HepG2 (cell line): ENCODE results near the gene BRAT1. TPM values are rescaled to one million over a fixed set of nuclear protein-coding genes. Genes with fewer than 3 reads are reported as not detected.
"Not testable (repeated sequence)": the region's sequence is repeated elsewhere in the genome, so short reads cannot be mapped to it uniquely, and the experiment has no call there.

ENCODE experiments used
- ATAC-seq: fragments of 200-7000 bp; cut with Tn5 transposase; 3 replicates; pipeline ENCODE4 v1.9.1; 2020; ENCODE audit warnings: mild to moderate bottlenecking, moderate library complexity
- BruUV-seq: library from RNA; stranded (reverse); fragments of 400-500 nt; replicated peaks from 2 replicates; lab custom pipeline; 2021; lab: Mats Ljungman, UMichigan
- CTCF ChIA-PET: fragments of 300-600 bp; formaldehyde crosslinking; extraction: SDS; loops from one replicate; lab custom pipeline; 2021; ENCODE audit warnings: low total read pairs, inconsistent platforms, low intra/inter-chr PET ratio; lab: Yijun Ruan, JAX
- POLR2A ChIA-PET: fragments of 350-600 bp; sonication (Branson Sonifier 250); formaldehyde crosslinking; loops from one replicate; lab custom pipeline; 2020; ENCODE audit warnings: antibody characterized with exemption, inconsistent platforms; lab: Yijun Ruan, JAX
- DNase-seq: peaks from one replicate; pipeline ENCODE4 v3.0.0-alpha.2; 2015; ENCODE audit warnings: low spot score
- FAIRE-seq: peaks from 3 replicates; lab custom pipeline; 2011; peaks lifted over from hg19 to GRCh38; lab: Jason Lieb, UNC
- H2AFZ ChIP-seq: one replicate; pipeline ENCODE4 v1.6.1; 2011; ENCODE audit warnings: low read length, inconsistent platforms
- H3K27ac ChIP-seq: fragments of 300-600 bp; 3 replicates; pipeline ENCODE4 v1.8.0; 2011; ENCODE audit warnings: mixed run types, mild to moderate bottlenecking, mixed read lengths, low read length, inconsistent platforms; ENCODE audit not compliant: insufficient read depth; ENCODE audit errors: extremely low read length
- H3K27me3 ChIP-seq, 2 experiments: fragments of 200-600 bp in 1 of 2; 2 replicates in 1 of 2; 3 replicates in 1 of 2; pipeline versions ENCODE4 v1.6.0 to v1.8.0; 2011; ENCODE audit warnings: low read length in 2 of 2, mild to moderate bottlenecking in 2 of 2, moderate library complexity in 2 of 2, inconsistent platforms in 1 of 2; ENCODE audit not compliant: insufficient read depth in 2 of 2, control insufficient read depth in 1 of 2
- H3K36me3 ChIP-seq, 2 experiments: fragments of 200-600 bp in 1 of 2; replicated peaks in 1 of 2; 2 replicates in 1 of 2; 3 replicates in 1 of 2; pipeline versions ENCODE4 v1.5.1 to v1.8.0; 2011; ENCODE audit warnings: low read length in 2 of 2, inconsistent platforms in 1 of 2; ENCODE audit not compliant: insufficient read depth in 2 of 2, control insufficient read depth in 1 of 2
- H3K4me1 ChIP-seq: 2 replicates; pipeline ENCODE4 v1.5.1; 2012; ENCODE audit warnings: low read length, inconsistent platforms; ENCODE audit not compliant: insufficient read depth
- H3K4me2 ChIP-seq: 2 replicates; pipeline ENCODE4 v1.6.0; 2011; ENCODE audit warnings: low read depth, low read length, inconsistent platforms
- H3K4me3 ChIP-seq, 3 experiments: fragments of 200-600 bp in 1 of 3; sonication (generic), shearing (Covaris generic) in 1 of 3; replicated peaks in 1 of 3; 2 replicates each; pipeline ENCODE4 v1.5.1; 2011 to 2016; ENCODE audit warnings: low read length in 3 of 3, inconsistent platforms in 2 of 3, low read depth in 2 of 3, mild to moderate bottlenecking in 2 of 3, control low read depth in 1 of 3, mixed read lengths in 1 of 3; ENCODE audit not compliant: insufficient read depth in 1 of 3
- H3K79me2 ChIP-seq: one replicate; pipeline ENCODE4 v1.6.1; 2011; ENCODE audit warnings: low read length, inconsistent platforms; ENCODE audit not compliant: insufficient read depth
- H3K9ac ChIP-seq: 2 replicates; pipeline ENCODE4 v1.6.0; 2011; ENCODE audit warnings: mild to moderate bottlenecking, low read depth, low read length, inconsistent platforms; ENCODE audit not compliant: insufficient read depth
- H3K9me3 ChIP-seq: 2 replicates; pipeline ENCODE4 v1.5.1; 2012; ENCODE audit warnings: mild to moderate bottlenecking, low read length
- H4K20me1 ChIP-seq: 2 replicates; pipeline ENCODE4 v1.6.0; 2011; ENCODE audit warnings: inconsistent platforms, mild to moderate bottlenecking, low read length, moderate library complexity; ENCODE audit not compliant: insufficient read depth
- ASH2L ChIP-seq: fragments of 300-600, 200-600 bp; sonication (generic); IDR thresholded peaks from 2 replicates; pipeline ENCODE4 v1.7.0; 2017; ENCODE audit warnings: low read depth, mild to moderate bottlenecking, moderate library complexity, mixed read lengths, low read length; ENCODE audit not compliant: insufficient read length
- MYC ChIP-seq: sonication (generic); formaldehyde crosslinking; IDR thresholded peaks from 2 replicates; pipeline ENCODE4 v1.9.0; 2021; ENCODE audit warnings: missing genetic modification reagents, borderline replicate concordance
- REPIN1 ChIP-seq: sonication (generic); formaldehyde crosslinking; IDR thresholded peaks from 2 replicates; pipeline ENCODE4 v1.8.0; 2022; ENCODE audit warnings: missing genetic modification reagents, low read depth, mild to moderate bottlenecking, borderline replicate concordance
- TOPORS ChIP-seq: sonication (generic); formaldehyde crosslinking; IDR thresholded peaks from 2 replicates; pipeline ENCODE4 v1.8.0; 2023; ENCODE audit warnings: mild to moderate bottlenecking, missing genetic modification reagents
- ZNF713 ChIP-seq: sonication (generic); formaldehyde crosslinking; IDR thresholded peaks from 2 replicates; pipeline ENCODE4 v1.4.0; 2020; ENCODE audit warnings: mild to moderate bottlenecking, missing genetic modification reagents
- ZNF790 ChIP-seq: sonication (generic); formaldehyde crosslinking; IDR thresholded peaks from 2 replicates; pipeline ENCODE4 v1.8.0; 2022; ENCODE audit warnings: missing genetic modification reagents, mild to moderate bottlenecking, borderline replicate concordance
- ZNF879 ChIP-seq: sonication (generic); formaldehyde crosslinking; IDR thresholded peaks from 2 replicates; pipeline ENCODE4 v1.8.1; 2023; ENCODE audit warnings: missing genetic modification reagents
- WGBS: methylation state at CpG from one replicate; pipeline ENCODE4 v1.1.6; 2017; ENCODE audit warnings: low lambda C conversion rate; 5-methylcytosine and 5-hydroxymethylcytosine counted together
- in situ Hi-C: cut with HindIII; loops from 2 replicates; pipeline ENCODE4 v1.10.0; 2017; ENCODE audit warnings: low pct_unique_long_range_greater_than_20kb; ENCODE audit not compliant: extremely low pct_ligation_motif_present
- intact Hi-C: fragments of 100-400 bp; cut with micrococcal nuclease; formaldehyde crosslinking; loops from one replicate; pipeline ENCODE4 v1.10.0; 2022; ENCODE audit not compliant: unreplicated experiment
- polyA plus RNA-seq, 8 experiments: library from polyadenylated mRNA; depleted of rRNA in 3 of 8; stranded (reverse) in 7 of 8; unstranded in 1 of 8; fragments of >200 nt; fragmentation: Illumina TruSeq in 4 of 8; extraction: Trizol in 4 of 8; gene quantifications; 2 replicates each; pipeline versions ENCODE4 v1.2.1 to v1.2.3, GENCODE V29; 2011 to 2016; ENCODE audit warnings: low read depth in 4 of 8, missing spikeins in 1 of 8, mixed read lengths in 1 of 8; ENCODE audit not compliant: insufficient read depth in 1 of 8
- total RNA-seq, 5 experiments: library from RNA; depleted of rRNA; stranded (reverse); fragments of >200 nt; fragmentation: Illumina TruSeq; extraction: Trizol; gene quantifications; 2 replicates each; pipeline ENCODE4 v1.2.3, GENCODE V29; 2016; ENCODE audit warnings: low read depth in 1 of 5
- TF ChIP-seq, protein P1 (sequence below): sonication (generic); formaldehyde crosslinking; conservative IDR thresholded peaks from 2 replicates; pipeline ENCODE4 v1.8.0; 2022; ENCODE audit warnings: low read depth, missing genetic modification reagents
- TF ChIP-seq, protein P2 (sequence below): sonication (generic); formaldehyde crosslinking; IDR thresholded peaks from 2 replicates; pipeline ENCODE4 v1.4.0; 2020; ENCODE audit warnings: missing genetic modification reagents, borderline replicate concordance

The BRAT1 gene
- total and polyA plus RNA-seq, 2 of the 13 experiments (the other 11 are each of a cell fraction or from before 2014, with no cell fraction given) = 10.2 to 20.3 TPM

DNA sequence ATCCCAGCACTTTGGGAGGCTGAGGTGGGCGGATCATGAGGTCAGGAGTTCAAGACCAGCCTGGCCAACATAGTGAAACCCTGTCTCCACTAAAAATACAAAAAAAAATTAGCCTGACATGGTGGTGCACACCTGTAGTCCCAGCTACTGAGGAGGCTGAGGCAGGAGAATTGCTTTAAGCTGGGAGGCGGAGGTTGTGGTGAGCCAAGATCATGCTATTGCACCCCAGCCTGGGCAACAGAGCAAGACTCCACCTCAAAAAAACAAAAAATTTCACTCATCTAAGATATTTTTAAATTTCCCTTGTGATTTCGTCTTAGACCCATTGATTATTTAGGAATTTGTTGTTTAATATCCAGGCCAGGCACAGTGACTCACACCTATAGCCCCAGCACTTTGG lies 8.6 kb upstream of the BRAT1 start:
- H3K27me3 ChIP-seq, DNase-seq, H3K36me3 ChIP-seq, H3K4me2 ChIP-seq, H2AFZ ChIP-seq, H3K9me3 ChIP-seq, FAIRE-seq, H3K79me2 ChIP-seq, H3K9ac ChIP-seq, H3K27ac ChIP-seq, ATAC-seq, POLR2A ChIA-PET, H4K20me1 ChIP-seq, H3K4me3 ChIP-seq, BruUV-seq, CTCF ChIA-PET: not testable (repeated sequence)
- in situ Hi-C loops = loop anchor here (10.0 kb wide), 1 partner anchor 81 kb away; no protein-coding TSS in a partner anchor
- intact Hi-C loops = loop anchor here (10.0 kb wide), 1 partner anchor 89 kb away; the partner anchor contains the start of gene GRIFIN
- peaks cover 26% of the 10 kb centered on the region for H3K4me1 ChIP-seq
- WGBS = 95% methylated on average over 3 of the region's 3 CpGs

DNA sequence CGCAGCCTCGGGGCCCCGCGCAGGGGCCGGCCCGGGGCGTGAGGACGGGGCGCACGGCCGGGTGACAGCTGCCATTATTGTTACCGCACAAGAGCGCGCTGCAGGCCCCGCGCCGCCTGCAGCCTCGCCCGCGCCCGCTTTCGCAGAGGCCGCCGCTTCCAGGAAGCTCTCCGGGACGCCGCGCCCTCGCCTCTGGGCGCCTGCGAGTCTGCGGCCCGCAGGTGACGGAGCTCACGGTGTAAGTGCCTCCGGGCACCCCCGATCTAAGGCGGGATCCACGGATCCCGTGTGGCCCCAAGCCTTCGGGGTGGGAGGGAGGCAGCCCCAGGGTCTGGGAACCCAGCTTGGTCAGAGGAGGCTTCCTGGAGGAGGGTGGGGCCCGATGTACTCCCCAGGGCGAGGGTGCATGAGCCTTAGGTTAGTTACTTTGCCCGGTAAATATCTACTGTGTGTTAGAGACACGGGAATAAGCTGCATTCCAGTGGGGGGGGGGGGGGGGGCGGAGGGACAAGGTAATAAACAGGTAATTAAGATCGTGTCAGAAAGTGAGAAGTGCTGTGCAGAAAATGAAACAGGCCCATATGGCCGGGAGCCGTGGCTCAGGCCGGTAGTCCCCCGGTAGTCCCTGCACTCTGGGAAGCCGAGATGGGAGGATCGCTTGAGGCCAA lies 4.1 kb upstream of the BRAT1 start:
- Histone ChIP-seq H3K9me3 (no peaks in the 10 kb centered on the region), H3K4me1 (peaks cover 31% of the 10 kb centered on the region), H3K27ac (peak overlapping the region; percentile 54), H3K9ac (peak overlapping the region; percentile 72), H3K79me2 (peaks cover 7% of the 10 kb centered on the region), H4K20me1 (no peaks in the 10 kb centered on the region), H3K4me3 (peak overlapping the region; percentile 74 to 93 (median 84)), H3K27me3 (no peaks in the 10 kb centered on the region), H3K36me3 (no peaks in the 10 kb centered on the region), H2AFZ (no peak overlapping the region), H3K4me2 (peak overlapping the region; percentile 98)
- ATAC-seq (peak; percentile 1), FAIRE-seq (no peak), DNase-seq (no peak)
- in situ Hi-C loops (no loop called here), intact Hi-C loops (loop anchor here (5.0 kb wide), 1 partner anchor 63 kb away; no protein-coding TSS in a partner anchor)
- CTCF ChIA-PET = no interaction called here
- 3% methylated on average over 11 of the region's 53 CpGs for WGBS
- POLR2A ChIA-PET = interaction anchor here (0.6 to 0.8 kb wide), 2 partner anchors 71 to 75 kb away, joined by 4 read pairs; no protein-coding TSS in a partner anchor
- no TSS peak for BruUV-seq
- TF ChIP-seq ZNF713 (CRISPR knock-in tag) (no peak), REPIN1 (CRISPR knock-in tag) (0 out of 2 replicates have a peak, but pooled peaks have one; percentile 20), ASH2L (peak; percentile 26), ZNF879 (no peak), TOPORS (CRISPR knock-in tag) (peak; percentile 64; the same call in 1 of the 2 replicates), MYC (CRISPR knock-in tag) (peak; percentile 6; the same call in 1 of the 2 replicates), ZNF790 (CRISPR knock-in tag) (peak; percentile 25; the same call in 1 of the 2 replicates)
- TF ChIP-seq, protein P1, sequence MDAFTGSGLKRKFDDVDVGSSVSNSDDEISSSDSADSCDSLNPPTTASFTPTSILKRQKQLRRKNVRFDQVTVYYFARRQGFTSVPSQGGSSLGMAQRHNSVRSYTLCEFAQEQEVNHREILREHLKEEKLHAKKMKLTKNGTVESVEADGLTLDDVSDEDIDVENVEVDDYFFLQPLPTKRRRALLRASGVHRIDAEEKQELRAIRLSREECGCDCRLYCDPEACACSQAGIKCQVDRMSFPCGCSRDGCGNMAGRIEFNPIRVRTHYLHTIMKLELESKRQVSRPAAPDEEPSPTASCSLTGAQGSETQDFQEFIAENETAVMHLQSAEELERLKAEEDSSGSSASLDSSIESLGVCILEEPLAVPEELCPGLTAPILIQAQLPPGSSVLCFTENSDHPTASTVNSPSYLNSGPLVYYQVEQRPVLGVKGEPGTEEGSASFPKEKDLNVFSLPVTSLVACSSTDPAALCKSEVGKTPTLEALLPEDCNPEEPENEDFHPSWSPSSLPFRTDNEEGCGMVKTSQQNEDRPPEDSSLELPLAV = no peak
- TF ChIP-seq, protein P2, sequence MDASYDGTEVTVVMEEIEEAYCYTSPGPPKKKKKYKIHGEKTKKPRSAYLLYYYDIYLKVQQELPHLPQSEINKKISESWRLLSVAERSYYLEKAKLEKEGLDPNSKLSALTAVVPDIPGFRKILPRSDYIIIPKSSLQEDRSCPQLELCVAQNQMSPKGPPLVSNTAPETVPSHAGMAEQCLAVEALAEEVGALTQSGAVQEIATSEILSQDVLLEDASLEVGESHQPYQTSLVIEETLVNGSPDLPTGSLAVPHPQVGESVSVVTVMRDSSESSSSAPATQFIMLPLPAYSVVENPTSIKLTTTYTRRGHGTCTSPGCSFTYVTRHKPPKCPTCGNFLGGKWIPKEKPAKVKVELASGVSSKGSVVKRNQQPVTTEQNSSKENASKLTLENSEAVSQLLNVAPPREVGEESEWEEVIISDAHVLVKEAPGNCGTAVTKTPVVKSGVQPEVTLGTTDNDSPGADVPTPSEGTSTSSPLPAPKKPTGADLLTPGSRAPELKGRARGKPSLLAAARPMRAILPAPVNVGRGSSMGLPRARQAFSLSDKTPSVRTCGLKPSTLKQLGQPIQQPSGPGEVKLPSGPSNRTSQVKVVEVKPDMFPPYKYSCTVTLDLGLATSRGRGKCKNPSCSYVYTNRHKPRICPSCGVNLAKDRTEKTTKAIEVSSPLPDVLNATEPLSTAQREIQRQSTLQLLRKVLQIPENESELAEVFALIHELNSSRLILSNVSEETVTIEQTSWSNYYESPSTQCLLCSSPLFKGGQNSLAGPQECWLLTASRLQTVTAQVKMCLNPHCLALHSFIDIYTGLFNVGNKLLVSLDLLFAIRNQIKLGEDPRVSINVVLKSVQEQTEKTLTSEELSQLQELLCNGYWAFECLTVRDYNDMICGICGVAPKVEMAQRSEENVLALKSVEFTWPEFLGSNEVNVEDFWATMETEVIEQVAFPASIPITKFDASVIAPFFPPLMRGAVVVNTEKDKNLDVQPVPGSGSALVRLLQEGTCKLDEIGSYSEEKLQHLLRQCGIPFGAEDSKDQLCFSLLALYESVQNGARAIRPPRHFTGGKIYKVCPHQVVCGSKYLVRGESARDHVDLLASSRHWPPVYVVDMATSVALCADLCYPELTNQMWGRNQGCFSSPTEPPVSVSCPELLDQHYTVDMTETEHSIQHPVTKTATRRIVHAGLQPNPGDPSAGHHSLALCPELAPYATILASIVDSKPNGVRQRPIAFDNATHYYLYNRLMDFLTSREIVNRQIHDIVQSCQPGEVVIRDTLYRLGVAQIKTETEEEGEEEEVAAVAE (CRISPR knock-in tag) = no peak
